ENCODE data around the gene NOXRED1. TPM values are rescaled to one million over a fixed set of nuclear protein-coding genes. Genes with fewer than 3 reads are reported as not detected.

NOXRED1 gene
- total and polyA plus RNA-seq, 5 donors from 2014 or later = 0.37 to 0.51 (median 0.39) TPM; not detected in 2

- peaks cover 19% of the 10 kb centered on the region for H3K4me1 ChIP-seq (ENCODE audit: control insufficient read depth, insufficient read depth, low read length, poor library complexity, severe bottlenecking)
- DNase-seq = peak; percentile 2 to 51 (median 3)
Observed at GRCh38 chr14:77375973-77376770, 47.2 kb downstream of the NOXRED1 start.

GRCh38 chr14:77375164-77375950, 48.0 kb downstream of the NOXRED1 start:
- peak overlapping the region; percentile 87 for H3K4me3 ChIP-seq (ENCODE audit: low read depth, low read length)
- no peaks in the 10 kb centered on the region for H3K27me3 ChIP-seq (ENCODE audit: control insufficient read depth, insufficient read depth, low read length)
- no peaks in the 10 kb centered on the region for H3K36me3 ChIP-seq (ENCODE audit: control insufficient read depth, insufficient read depth, low read length)
- Mint-ChIP-seq H3K27ac (peak overlapping the region in 2 of 3 donors; percentile 75 to 78), H3K4me1 (peaks cover 31 to 48% (median 41%) of the 10 kb centered on the region in 4 donors), H3K9me3 (no peaks in the 10 kb centered on the region), H3K36me3 (peaks cover 12% of the 10 kb centered on the region), H3K27me3 (no peaks in the 10 kb centered on the region), H3K4me3 (peak overlapping the region; percentile 90 to 98 (median 92))
- peaks cover 21% of the 10 kb centered on the region for H3K4me1 ChIP-seq (ENCODE audit: control insufficient read depth, insufficient read depth, low read length, poor library complexity, severe bottlenecking)
- no peaks in the 10 kb centered on the region for H3K9me3 ChIP-seq (ENCODE audit: control insufficient read depth in 2 of 2, low read length in 2 of 2)
- ATAC-seq (ENCODE audit: low read depth in 2 of 2) = no peak
- no peak overlapping the region for H3K27ac ChIP-seq (ENCODE audit: insufficient read depth, low read length, poor library complexity, severe bottlenecking)
- peak in 1 of 3 donors; percentile 30 for DNase-seq

More at GRCh38 chr14:77375973-77376770, 47.2 kb downstream of the NOXRED1 start:
- H3K27me3 Mint-ChIP-seq = no peaks in the 10 kb centered on the region
- peak overlapping the region; percentile 87 for H3K4me3 ChIP-seq (ENCODE audit: low read depth, low read length)
- H3K9me3 Mint-ChIP-seq = no peaks in the 10 kb centered on the region
- peak overlapping the region; percentile 57 to 78 (median 75) for H3K27ac Mint-ChIP-seq
- peak overlapping the region; percentile 90 to 98 (median 92) for H3K4me3 Mint-ChIP-seq
- peak overlapping the region; percentile 83 for H3K27ac ChIP-seq (ENCODE audit: insufficient read depth, low read length, poor library complexity, severe bottlenecking)
- H3K36me3 Mint-ChIP-seq = peaks cover 12% of the 10 kb centered on the region
- no peaks in the 10 kb centered on the region for H3K27me3 ChIP-seq (ENCODE audit: control insufficient read depth, insufficient read depth, low read length)
- peaks cover 31 to 48% (median 40%) of the 10 kb centered on the region in 4 donors for H3K4me1 Mint-ChIP-seq
- no peaks in the 10 kb centered on the region for H3K36me3 ChIP-seq (ENCODE audit: control insufficient read depth, insufficient read depth, low read length)
- no peaks in the 10 kb centered on the region for H3K9me3 ChIP-seq (ENCODE audit: control insufficient read depth in 2 of 2, low read length in 2 of 2)
- peak; percentile 18 for ATAC-seq (ENCODE audit: low read depth in 2 of 2)

- Mint-ChIP-seq H3K27me3 (no peaks in the 10 kb centered on the region), H3K4me1 (peaks cover 46 to 58% (median 51%) of the 10 kb centered on the region in 4 donors), H3K36me3 (peaks cover 12% of the 10 kb centered on the region), H3K4me3 (peak overlapping the region; percentile 42 to 92 (median 56)), H3K9me3 (no peaks in the 10 kb centered on the region), H3K27ac (peak overlapping the region; percentile 47 to 81 (median 72))
- H3K27me3 ChIP-seq (ENCODE audit: control insufficient read depth, insufficient read depth, low read length) = no peaks in the 10 kb centered on the region
- H3K9me3 ChIP-seq (ENCODE audit: control insufficient read depth in 2 of 2, low read length in 2 of 2) = no peaks in the 10 kb centered on the region
- H3K27ac ChIP-seq (ENCODE audit: insufficient read depth, low read length, poor library complexity, severe bottlenecking) = peak overlapping the region; percentile 62
- peaks cover 23% of the 10 kb centered on the region for H3K4me1 ChIP-seq (ENCODE audit: control insufficient read depth, insufficient read depth, low read length, poor library complexity, severe bottlenecking)
- DNase-seq = peak in 2 of 3 donors; percentile 8 to 28
- peak overlapping the region; percentile 68 for H3K4me3 ChIP-seq (ENCODE audit: low read depth, low read length)
- no peaks in the 10 kb centered on the region for H3K36me3 ChIP-seq (ENCODE audit: control insufficient read depth, insufficient read depth, low read length)
- no peak for ATAC-seq (ENCODE audit: low read depth in 2 of 2)
Observed at GRCh38 chr14:77372304-77372841, 51.0 kb downstream of the NOXRED1 start.

- Mint-ChIP-seq H3K27ac (peak overlapping the region; percentile 5 to 33 (median 15)), H3K36me3 (peaks cover 12% of the 10 kb centered on the region), H3K9me3 (no peaks in the 10 kb centered on the region), H3K27me3 (no peaks in the 10 kb centered on the region), H3K4me3 (peak overlapping the region; percentile 28 to 66 (median 50)), H3K4me1 (peaks cover 32 to 43% (median 36%) of the 10 kb centered on the region in 4 donors)
- Histone ChIP-seq H3K4me3 (ENCODE audit: low read depth, low read length) (no peak overlapping the region), H3K36me3 (ENCODE audit: control insufficient read depth, insufficient read depth, low read length) (no peaks in the 10 kb centered on the region), H3K4me1 (ENCODE audit: control insufficient read depth, insufficient read depth, low read length, poor library complexity, severe bottlenecking) (peaks cover 18% of the 10 kb centered on the region), H3K27me3 (ENCODE audit: control insufficient read depth, insufficient read depth, low read length) (no peaks in the 10 kb centered on the region), H3K9me3 (ENCODE audit: control insufficient read depth in 2 of 2, low read length in 2 of 2) (no peaks in the 10 kb centered on the region), H3K27ac (ENCODE audit: insufficient read depth, low read length, poor library complexity, severe bottlenecking) (no peak overlapping the region)
- ATAC-seq (ENCODE audit: low read depth in 2 of 2) (peak in 1 of 2 donors; percentile 50), DNase-seq (peak in 1 of 3 donors; percentile 33)
Observed at GRCh38 chr14:77369285-77369684, 54.0 kb downstream of the NOXRED1 start.

GRCh38 chr14:77364146-77364545, 59.2 kb downstream of the NOXRED1 start:
- peak overlapping the region in 1 of 4 donors; percentile 58 for H3K4me3 Mint-ChIP-seq
- H3K36me3 Mint-ChIP-seq = peaks cover 4% of the 10 kb centered on the region
- peaks cover 3 to 32% (median 22%) of the 10 kb centered on the region in 4 donors for H3K4me1 Mint-ChIP-seq
- H3K9me3 Mint-ChIP-seq = no peaks in the 10 kb centered on the region
- H3K27me3 Mint-ChIP-seq = no peaks in the 10 kb centered on the region
- Histone ChIP-seq H3K9me3 (ENCODE audit: control insufficient read depth in 2 of 2, low read length in 2 of 2) (no peaks in the 10 kb centered on the region), H3K27me3 (ENCODE audit: control insufficient read depth, insufficient read depth, low read length) (no peaks in the 10 kb centered on the region), H3K27ac (ENCODE audit: insufficient read depth, low read length, poor library complexity, severe bottlenecking) (no peak overlapping the region), H3K36me3 (ENCODE audit: control insufficient read depth, insufficient read depth, low read length) (peaks cover 2% of the 10 kb centered on the region), H3K4me3 (ENCODE audit: low read depth, low read length) (no peak overlapping the region), H3K4me1 (ENCODE audit: control insufficient read depth, insufficient read depth, low read length, poor library complexity, severe bottlenecking) (peaks cover under 1% of the 10 kb centered on the region)
- ATAC-seq (ENCODE audit: low read depth in 2 of 2) (no peak), DNase-seq (no peak)
- H3K27ac Mint-ChIP-seq = no peak overlapping the region

- Histone ChIP-seq H3K4me3 (ENCODE audit: low read depth, low read length) (no peak overlapping the region), H3K27ac (ENCODE audit: insufficient read depth, low read length, poor library complexity, severe bottlenecking) (no peak overlapping the region), H3K9me3 (ENCODE audit: control insufficient read depth in 2 of 2, low read length in 2 of 2) (no peaks in the 10 kb centered on the region), H3K36me3 (ENCODE audit: control insufficient read depth, insufficient read depth, low read length) (peaks cover 4% of the 10 kb centered on the region), H3K27me3 (ENCODE audit: control insufficient read depth, insufficient read depth, low read length) (no peaks in the 10 kb centered on the region), H3K4me1 (ENCODE audit: control insufficient read depth, insufficient read depth, low read length, poor library complexity, severe bottlenecking) (no peaks in the 10 kb centered on the region)
- peaks cover 0 to 31% (median 17%) of the 10 kb centered on the region in 4 donors for H3K4me1 Mint-ChIP-seq
- H3K27me3 Mint-ChIP-seq = no peaks in the 10 kb centered on the region
- no peak overlapping the region for H3K4me3 Mint-ChIP-seq
- ATAC-seq (ENCODE audit: low read depth in 2 of 2) (no peak), DNase-seq (no peak)
- H3K27ac Mint-ChIP-seq = no peak overlapping the region
- H3K9me3 Mint-ChIP-seq = no peaks in the 10 kb centered on the region
- H3K36me3 Mint-ChIP-seq = peaks cover 7% of the 10 kb centered on the region
Observed at GRCh38 chr14:77359626-77360025, 63.7 kb downstream of the NOXRED1 start.

GRCh38 chr14:77356899-77357298, 66.4 kb downstream of the NOXRED1 start:
- no peak for DNase-seq
- no peak overlapping the region for H3K4me3 Mint-ChIP-seq
- no peak overlapping the region for H3K4me3 ChIP-seq (ENCODE audit: low read depth, low read length)
- no peaks in the 10 kb centered on the region for H3K9me3 Mint-ChIP-seq
- H3K4me1 Mint-ChIP-seq = peaks cover 5 to 22% (median 10%) of the 10 kb centered on the region in 4 donors
- no peak overlapping the region for H3K27ac ChIP-seq (ENCODE audit: insufficient read depth, low read length, poor library complexity, severe bottlenecking)
- no peaks in the 10 kb centered on the region for H3K27me3 Mint-ChIP-seq
- ATAC-seq (ENCODE audit: low read depth in 2 of 2) = no peak
- no peaks in the 10 kb centered on the region for H3K9me3 ChIP-seq (ENCODE audit: control insufficient read depth in 2 of 2, low read length in 2 of 2)
- no peak overlapping the region for H3K27ac Mint-ChIP-seq
- no peaks in the 10 kb centered on the region for H3K4me1 ChIP-seq (ENCODE audit: control insufficient read depth, insufficient read depth, low read length, poor library complexity, severe bottlenecking)
- peaks cover 7% of the 10 kb centered on the region for H3K36me3 Mint-ChIP-seq
- peaks cover 4% of the 10 kb centered on the region for H3K36me3 ChIP-seq (ENCODE audit: control insufficient read depth, insufficient read depth, low read length)
- no peaks in the 10 kb centered on the region for H3K27me3 ChIP-seq (ENCODE audit: control insufficient read depth, insufficient read depth, low read length)
